ENCODE data around the gene PLS1. TPM values are rescaled to one million over a fixed set of nuclear protein-coding genes. Genes with fewer than 3 reads are reported as not detected.

The PLS1 gene
- total and polyA plus RNA-seq, 11 donors = 0.80 to 3.7 (median 1.7) TPM

DNA sequence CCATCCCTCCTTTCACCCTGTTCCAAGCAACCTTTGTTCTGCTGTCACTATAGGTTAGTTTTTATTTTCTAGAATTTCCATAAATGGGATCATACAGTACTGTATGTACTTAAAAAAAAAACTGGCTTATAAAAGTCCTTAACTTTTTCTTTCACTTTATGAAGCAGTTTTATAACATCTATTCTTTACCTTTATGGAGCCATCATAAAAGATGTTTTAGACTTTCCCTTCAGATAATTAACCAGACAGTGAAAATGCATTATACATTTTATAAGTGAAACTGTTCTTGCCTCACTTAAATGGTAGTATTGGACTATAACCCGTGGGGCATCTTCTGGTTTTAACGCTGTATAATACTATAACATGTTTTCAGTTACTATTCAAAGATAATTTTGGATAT, 26.2 kb downstream of the PLS1 start:
- Histone ChIP-seq H3K4me1 (no peaks in the 10 kb centered on the region), H3K36me3 (no peaks in the 10 kb centered on the region), H3K27me3 (no peaks in the 10 kb centered on the region), H3K4me3 (no peak overlapping the region), H3K27ac (no peak overlapping the region), H3K9me3 (no peaks in the 10 kb centered on the region)
- ATAC-seq (no peak), DNase-seq (no peak)
- 90 to 93% (median 92%) methylated on average over 2 of the region's 2 CpGs for WGBS, 4 donors
- TF ChIP-seq POLR2A (IDR thresholded peaks at IDR 0.05) = no peak
- TF ChIP-seq CTCF (IDR thresholded peaks at IDR 0.05) = no peak
- intact Hi-C loops (cut with DNase I) = no loop called here

GRCh38 chr3:142623194-142623593, 27.0 kb downstream of the PLS1 start:
- no peak for DNase-seq
- Histone ChIP-seq H3K9me3 (no peaks in the 10 kb centered on the region), H3K36me3 (no peaks in the 10 kb centered on the region), H3K4me3 (no peak overlapping the region), H3K27me3 (no peaks in the 10 kb centered on the region), H3K27ac (no peak overlapping the region), H3K4me1 (no peaks in the 10 kb centered on the region)
- TF ChIP-seq POLR2A (IDR thresholded peaks at IDR 0.05) (no peak), CTCF (IDR thresholded peaks at IDR 0.05) (no peak)
- no peak for ATAC-seq
- intact Hi-C loops (cut with DNase I) = no loop called here

- H3K27ac ChIP-seq = no peak overlapping the region
- no peak for TF ChIP-seq POLR2A (IDR thresholded peaks at IDR 0.05)
- TF ChIP-seq CTCF (IDR thresholded peaks at IDR 0.05) = no peak
- 86 to 95% (median 87%) methylated on average over 2 of the region's 2 CpGs for WGBS, 4 donors
- H3K27me3 ChIP-seq = no peaks in the 10 kb centered on the region
- no peak for ATAC-seq
- intact Hi-C loops (cut with DNase I) = no loop called here
- DNase-seq = no peak
- H3K4me1 ChIP-seq = no peaks in the 10 kb centered on the region
- H3K36me3 ChIP-seq = no peaks in the 10 kb centered on the region
- H3K9me3 ChIP-seq = no peaks in the 10 kb centered on the region
- H3K4me3 ChIP-seq = no peak overlapping the region
Measured at GRCh38 chr3:142624341-142625152, 28.4 kb downstream of the PLS1 start.

DNA sequence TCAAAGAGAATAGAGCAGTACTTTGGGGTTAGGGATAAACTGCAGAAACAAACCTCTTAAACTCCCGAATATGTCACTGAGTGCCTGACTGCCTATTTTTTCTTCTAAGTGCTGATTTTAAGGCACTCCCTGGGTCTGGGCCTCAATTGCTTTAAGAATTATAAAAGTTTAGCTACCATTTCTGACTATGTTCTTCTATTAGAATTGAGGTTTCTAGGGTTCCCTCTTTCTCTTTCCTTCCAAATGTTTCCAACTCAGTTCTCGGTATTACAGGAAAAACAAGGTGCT, 28.9 kb downstream of the PLS1 start:
- DNase-seq = no peak
- ATAC-seq = no peak
- H3K4me1 ChIP-seq = no peaks in the 10 kb centered on the region
- no peaks in the 10 kb centered on the region for H3K9me3 ChIP-seq
- H3K27ac ChIP-seq = no peak overlapping the region
- H3K4me3 ChIP-seq = no peak overlapping the region
- no peaks in the 10 kb centered on the region for H3K27me3 ChIP-seq
- H3K36me3 ChIP-seq = no peaks in the 10 kb centered on the region
- 85 to 92% (median 91%) methylated on average over 2 of the region's 2 CpGs for WGBS, 4 donors
- intact Hi-C loops (cut with DNase I) = no loop called here
- TF ChIP-seq CTCF (IDR thresholded peaks at IDR 0.05) (no peak), POLR2A (IDR thresholded peaks at IDR 0.05) (no peak)

Measured in heart left ventricle (tissue), 16 donors.